MM.1S (cell line): ENCODE measurements around the gene GPR135.

ENCODE experiments used
- DNase-seq: peaks from one replicate; pipeline ENCODE4 v3.0.0-alpha.2; 2015
- H2AFZ ChIP-seq: fragments of 300-600 bp; sonication (generic); 2 replicates; pipeline ENCODE4 v1.6.0; 2016; ENCODE audit warnings: antibody characterized with exemption, low read length
- H3F3A ChIP-seq: fragments of 300-600 bp; sonication (generic); 2 replicates; pipeline ENCODE4 v1.6.1; 2016; ENCODE audit warnings: mild to moderate bottlenecking, antibody characterized with exemption, low read length, moderate library complexity, mixed read lengths; ENCODE audit not compliant: insufficient read depth
- H3K27ac ChIP-seq: fragments of 300-600 bp; sonication (generic); 2 replicates; pipeline ENCODE4 v1.5.1; 2016; ENCODE audit warnings: mild to moderate bottlenecking, low read length
- H3K27me3 ChIP-seq: fragments of 300-600 bp; sonication (generic); replicated peaks from 2 replicates; pipeline ENCODE4 v1.6.0; 2016; ENCODE audit warnings: low read length; ENCODE audit not compliant: insufficient read depth
- H3K36me3 ChIP-seq: fragments of 300-600 bp; sonication (generic); replicated peaks from 2 replicates; pipeline ENCODE4 v1.6.1; 2016; ENCODE audit warnings: mild to moderate bottlenecking, low read length, mixed read lengths; ENCODE audit not compliant: insufficient read depth
- H3K4me1 ChIP-seq: fragments of 300-600 bp; sonication (generic); 2 replicates; pipeline ENCODE4 v1.6.1; 2016; ENCODE audit warnings: low read length, mixed read lengths
- H3K4me2 ChIP-seq: fragments of 300-600 bp; sonication (generic); 2 replicates; pipeline ENCODE4 v1.6.0; 2016; ENCODE audit warnings: low read depth, low read length
- H3K4me3 ChIP-seq: fragments of 300-600 bp; sonication (generic); 2 replicates; pipeline ENCODE4 v1.5.1; 2016; ENCODE audit warnings: low read length, mixed read lengths
- H3K79me2 ChIP-seq: fragments of 300-600 bp; sonication (generic); 2 replicates; pipeline ENCODE4 v1.6.1; 2016; ENCODE audit warnings: mixed run types, low read length, mixed read lengths
- H3K9ac ChIP-seq: fragments of 300-600 bp; sonication (generic); 2 replicates; pipeline ENCODE4 v1.6.1; 2016; ENCODE audit warnings: low read length, mixed read lengths
- H3K9me2 ChIP-seq: fragments of 300-600 bp; sonication (generic); replicated peaks from 2 replicates; pipeline ENCODE4 v1.6.1; 2016; ENCODE audit warnings: mild to moderate bottlenecking, low read length, mixed read lengths; ENCODE audit not compliant: insufficient read depth
- H3K9me3 ChIP-seq: fragments of 300-600 bp; sonication (generic); replicated peaks from 2 replicates; pipeline ENCODE4 v1.6.1; 2016; ENCODE audit warnings: mild to moderate bottlenecking, low read length, mixed read lengths; ENCODE audit not compliant: insufficient read depth
- H4K20me1 ChIP-seq: fragments of 300-600 bp; sonication (generic); 2 replicates; pipeline ENCODE4 v1.6.1; 2016; ENCODE audit warnings: mild to moderate bottlenecking, low read length, moderate library complexity, mixed read lengths; ENCODE audit not compliant: insufficient read depth
- CTCF ChIP-seq: fragments of 300-600 bp; sonication (generic); IDR thresholded peaks from 2 replicates; pipeline ENCODE4 v1.5.1; 2016; ENCODE audit warnings: antibody characterized with exemption, low read length, mixed read lengths
- EZH2 ChIP-seq: fragments of 300-600 bp; sonication (generic); optimal IDR thresholded peaks from 2 replicates; pipeline ENCODE3; 2017; ENCODE audit warnings: low read depth, mild to moderate bottlenecking, antibody characterized with exemption, low read length, mixed read lengths
- EZH2phosphoT487 ChIP-seq: fragments of 300-600 bp; sonication (generic); IDR thresholded peaks from 2 replicates; pipeline ENCODE4 v1.6.1; 2018; ENCODE audit warnings: antibody characterized with exemption, low read length

Gene GPR135

GRCh38 chr14:59429790-59430189 is 35.4 kb downstream of the GPR135 start:
- no peak overlapping the region for H2AFZ ChIP-seq
- no peak overlapping the region for H3K4me2 ChIP-seq
- H3K79me2 ChIP-seq, result no peaks in the 10 kb centered on the region
- H3K9ac ChIP-seq, result no peak overlapping the region
- no peak for DNase-seq
- no peaks in the 10 kb centered on the region for H3F3A ChIP-seq
- no peaks in the 10 kb centered on the region for H3K9me3 ChIP-seq
- H3K27ac ChIP-seq, result no peak overlapping the region
- no peaks in the 10 kb centered on the region for H4K20me1 ChIP-seq
- no peak for TF ChIP-seq EZH2phosphoT487
- TF ChIP-seq CTCF, result no peak
- no peak for TF ChIP-seq EZH2
- H3K4me3 ChIP-seq, result no peak overlapping the region
- no peaks in the 10 kb centered on the region for H3K4me1 ChIP-seq
- H3K9me2 ChIP-seq, result no peaks in the 10 kb centered on the region
- H3K36me3 ChIP-seq, result no peaks in the 10 kb centered on the region
- H3K27me3 ChIP-seq, result no peaks in the 10 kb centered on the region

GRCh38 chr14:59428581-59429012 is 36.6 kb downstream of the GPR135 start:
- DNase-seq, result no peak
- Histone ChIP-seq H3K79me2 (no peaks in the 10 kb centered on the region), H3K9me3 (no peaks in the 10 kb centered on the region), H3K27me3 (no peaks in the 10 kb centered on the region), H3K27ac (no peak overlapping the region), H2AFZ (no peak overlapping the region), H3K9me2 (no peaks in the 10 kb centered on the region), H3K4me1 (no peaks in the 10 kb centered on the region), H3F3A (no peaks in the 10 kb centered on the region), H3K4me3 (no peak overlapping the region), H4K20me1 (no peaks in the 10 kb centered on the region), H3K36me3 (no peaks in the 10 kb centered on the region), H3K9ac (no peak overlapping the region), H3K4me2 (no peak overlapping the region)
- TF ChIP-seq EZH2 (no peak), EZH2phosphoT487 (no peak), CTCF (no peak)

- Histone ChIP-seq H3K4me3 (no peak overlapping the region), H3K79me2 (no peaks in the 10 kb centered on the region), H3K9me2 (no peaks in the 10 kb centered on the region), H3K36me3 (no peaks in the 10 kb centered on the region), H3K27ac (no peak overlapping the region), H3F3A (no peaks in the 10 kb centered on the region), H3K9ac (no peak overlapping the region), H2AFZ (no peak overlapping the region), H4K20me1 (no peaks in the 10 kb centered on the region), H3K4me1 (no peaks in the 10 kb centered on the region), H3K9me3 (no peaks in the 10 kb centered on the region), H3K27me3 (no peaks in the 10 kb centered on the region), H3K4me2 (no peak overlapping the region)
- no peak for TF ChIP-seq CTCF
- no peak for TF ChIP-seq EZH2phosphoT487
- TF ChIP-seq EZH2, result no peak
- DNase-seq, result no peak
These were observed 37.3 kb downstream of the GPR135 start for GRCh38 chr14:59427653-59428580.
